ELR (cell line): ENCODE measurements around the gene COTL1.

Experiments used
- DNase-seq: peaks from one replicate; pipeline ENCODE4 v3.0.0-alpha.2; 2015; ENCODE audit warnings: low read depth

Gene COTL1, protein sequence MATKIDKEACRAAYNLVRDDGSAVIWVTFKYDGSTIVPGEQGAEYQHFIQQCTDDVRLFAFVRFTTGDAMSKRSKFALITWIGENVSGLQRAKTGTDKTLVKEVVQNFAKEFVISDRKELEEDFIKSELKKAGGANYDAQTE

GRCh38 chr16:84617791-84618580, at the start of gene COTL1:
COTL1 (minus strand) TSS chr16:84618078; CDS start chr16:84617914, 164 bp downstream.
- peak; percentile 99 for DNase-seq

DNA sequence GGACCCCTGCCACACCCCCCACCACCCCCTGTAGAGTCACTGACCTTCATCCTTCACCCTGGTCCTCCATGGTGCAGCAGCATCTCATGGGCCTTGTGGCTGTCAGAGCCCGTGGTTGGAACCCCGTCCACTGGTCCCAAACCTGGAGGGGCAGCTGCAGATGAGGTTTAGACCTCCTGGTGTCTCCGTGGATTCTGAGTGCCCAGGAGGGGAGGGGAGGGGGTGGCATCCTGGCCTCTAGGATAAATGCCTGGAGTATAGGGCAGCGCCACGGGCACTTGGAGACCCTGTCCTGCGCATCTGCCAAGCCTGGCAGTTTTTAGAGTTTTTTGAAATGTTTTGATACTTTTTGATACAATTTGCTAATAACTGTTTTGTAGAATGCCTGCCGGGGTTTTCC, 48.0 kb upstream of the COTL1 start:
- DNase-seq, result no peak

DNA sequence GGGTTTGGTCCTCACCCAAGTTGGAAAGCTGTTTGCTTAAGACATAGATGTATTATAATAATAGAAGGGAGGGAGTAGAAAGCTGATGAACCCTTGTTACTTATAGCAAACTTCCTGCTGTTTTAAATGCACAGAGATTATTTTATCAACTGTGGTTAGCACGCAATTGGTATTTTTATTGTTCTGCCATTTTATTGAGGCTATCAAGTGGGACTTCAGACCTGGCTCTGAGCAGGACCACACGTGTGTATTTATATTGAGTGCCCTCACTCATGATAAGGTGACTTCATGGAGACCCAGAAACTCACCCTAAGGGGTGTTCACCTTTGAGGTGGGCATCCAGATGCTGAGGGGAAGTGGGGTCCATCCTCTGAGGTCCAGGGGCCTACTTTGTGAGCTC, 47.5 kb upstream of the COTL1 start:
- DNase-seq, result no peak

GRCh38 chr16:84663433-84664101, 45.7 kb upstream of the COTL1 start:
- no peak for DNase-seq

GRCh38 chr16:84662471-84662870, 44.6 kb upstream of the COTL1 start:
- no peak for DNase-seq

DNA sequence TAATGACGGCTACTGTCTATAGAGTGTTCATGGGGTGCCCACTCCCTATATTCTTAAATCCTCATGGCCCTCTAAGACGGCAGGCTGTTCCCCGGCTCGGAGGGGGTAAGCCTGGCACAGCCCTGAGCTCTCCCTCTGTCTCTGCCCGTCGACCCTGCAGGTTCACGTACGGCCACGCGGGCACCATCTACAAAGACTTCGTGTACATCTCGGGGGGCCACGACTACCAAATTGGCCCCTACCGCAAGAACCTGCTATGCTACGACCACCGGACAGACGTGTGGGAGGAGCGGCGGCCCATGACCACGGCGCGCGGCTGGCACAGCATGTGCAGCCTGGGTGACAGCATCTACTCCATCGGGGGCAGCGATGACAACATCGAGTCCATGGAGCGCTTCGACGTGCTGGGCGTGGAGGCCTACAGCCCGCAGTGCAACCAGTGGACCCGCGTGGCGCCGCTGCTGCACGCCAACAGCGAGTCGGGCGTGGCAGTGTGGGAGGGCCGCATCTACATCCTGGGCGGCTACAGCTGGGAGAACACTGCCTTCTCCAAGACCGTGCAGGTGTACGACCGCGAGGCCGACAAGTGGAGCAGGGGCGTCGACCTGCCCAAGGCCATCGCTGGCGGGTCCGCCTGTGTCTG, 43.7 kb upstream of the COTL1 start:
- DNase-seq, result no peak

DNA sequence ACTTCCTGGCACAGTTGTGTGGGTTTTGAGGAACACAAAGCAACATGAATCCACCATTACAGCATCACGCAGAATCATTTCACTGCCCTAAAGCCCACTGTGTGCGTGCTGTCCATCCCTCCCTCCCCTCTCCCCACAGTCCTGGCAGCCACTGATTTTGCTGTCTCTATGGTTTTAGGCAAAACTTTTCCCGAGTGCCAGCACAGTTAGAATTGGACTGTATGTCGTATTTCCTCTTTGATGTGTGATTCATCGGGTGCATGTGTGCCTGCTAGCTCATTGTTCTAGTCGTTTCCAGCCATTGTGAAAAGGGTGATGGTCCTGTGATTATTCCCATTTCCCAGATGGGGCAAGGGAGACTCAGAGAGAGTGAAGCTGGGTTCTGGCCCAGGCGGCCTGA, 43.1 kb upstream of the COTL1 start:
- no peak for DNase-seq

DNA sequence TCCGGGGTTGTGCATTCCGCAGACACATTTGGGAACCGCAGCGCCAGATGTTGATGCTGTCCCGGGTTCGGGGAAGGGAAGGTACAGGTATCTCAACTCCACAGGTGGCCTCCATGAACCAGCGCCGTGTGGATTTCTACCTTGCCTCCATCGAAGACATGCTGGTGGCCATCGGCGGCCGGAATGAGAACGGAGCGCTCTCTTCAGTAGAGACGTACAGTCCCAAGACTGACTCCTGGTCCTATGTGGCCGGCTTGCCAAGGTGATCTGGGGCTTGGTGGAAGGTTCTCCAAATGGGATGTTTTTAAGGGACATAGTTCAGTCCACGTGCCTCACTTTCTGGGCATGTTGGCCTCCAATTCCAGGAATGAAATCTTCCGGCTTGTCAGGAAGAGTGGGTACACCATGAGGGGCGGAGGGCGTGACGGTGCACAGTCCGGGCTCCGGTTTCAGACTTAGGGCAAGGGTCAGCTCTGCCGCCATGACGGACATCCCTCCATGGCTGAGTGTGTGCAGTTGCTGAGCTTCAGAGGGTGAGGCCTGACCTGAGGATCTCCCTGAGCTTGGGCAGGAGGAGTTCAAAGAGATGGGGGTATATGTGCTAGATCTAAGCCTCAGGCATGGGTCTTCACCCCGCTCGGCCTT, 41.9 kb upstream of the COTL1 start:
- DNase-seq, result no peak

GRCh38 chr16:84658690-84659089, 40.8 kb upstream of the COTL1 start:
- no peak for DNase-seq

DNA sequence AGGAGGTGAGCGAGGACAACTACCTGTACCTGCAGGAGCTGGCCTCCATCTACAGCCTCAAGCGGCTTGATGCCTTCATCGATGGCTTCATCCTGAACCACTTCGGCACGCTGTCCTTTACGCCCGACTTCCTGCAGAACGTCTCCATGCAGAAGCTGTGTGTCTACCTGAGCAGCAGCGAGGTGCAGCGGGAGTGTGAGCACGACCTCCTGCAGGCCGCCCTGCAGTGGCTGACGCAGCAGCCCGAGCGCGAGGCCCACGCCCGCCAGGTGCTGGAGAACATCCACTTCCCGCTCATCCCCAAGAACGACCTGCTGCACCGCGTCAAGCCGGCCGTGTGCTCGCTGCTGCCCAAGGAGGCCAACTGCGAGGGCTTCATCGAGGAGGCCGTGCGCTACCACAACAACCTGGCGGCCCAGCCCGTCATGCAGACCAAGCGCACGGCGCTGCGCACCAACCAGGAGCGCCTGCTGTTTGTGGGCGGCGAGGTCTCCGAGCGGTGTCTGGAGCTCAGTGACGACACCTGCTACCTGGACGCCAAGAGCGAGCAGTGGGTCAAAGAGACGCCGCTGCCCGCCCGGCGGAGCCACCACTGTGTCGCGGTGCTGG, 39.5 kb upstream of the COTL1 start:
- DNase-seq, result no peak

DNA sequence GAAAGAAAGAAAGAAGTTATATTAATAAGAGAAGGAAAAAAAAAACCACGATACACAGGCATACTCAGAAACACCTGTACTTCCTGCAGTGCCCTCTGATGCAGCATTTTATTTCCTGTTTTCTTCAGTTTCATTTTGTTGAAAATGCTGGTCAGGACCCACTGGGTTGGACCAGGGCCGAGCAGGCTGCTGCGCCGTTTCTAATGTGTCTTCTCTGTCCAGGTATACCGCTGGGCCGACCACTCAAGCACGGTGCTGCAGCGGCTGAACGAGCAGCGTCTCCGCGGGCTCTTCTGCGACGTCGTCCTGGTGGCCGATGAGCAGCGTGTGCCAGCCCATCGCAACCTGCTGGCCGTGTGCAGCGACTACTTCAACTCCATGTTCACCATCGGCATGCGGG, 38.8 kb upstream of the COTL1 start:
- no peak for DNase-seq

DNA sequence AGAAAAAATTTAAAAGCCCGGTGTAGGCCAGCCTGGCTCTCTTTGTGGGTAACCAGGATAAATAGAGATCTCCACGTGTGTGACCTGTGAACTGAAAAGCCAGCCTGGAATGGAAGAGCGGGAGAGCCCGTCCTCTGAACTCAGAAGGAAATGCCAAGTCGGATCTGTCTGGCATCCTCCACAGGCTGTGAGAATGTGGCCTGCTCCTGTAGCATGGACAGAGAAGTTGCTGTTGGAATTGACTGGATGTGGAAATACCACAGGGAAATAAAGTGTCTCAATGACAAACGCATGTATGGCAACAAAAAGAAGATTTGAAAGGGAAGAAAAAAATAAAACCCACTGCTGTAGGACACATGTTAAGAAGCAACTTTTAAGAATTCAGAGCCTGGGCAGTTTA, 37.1 kb upstream of the COTL1 start:
- no peak for DNase-seq

DNA sequence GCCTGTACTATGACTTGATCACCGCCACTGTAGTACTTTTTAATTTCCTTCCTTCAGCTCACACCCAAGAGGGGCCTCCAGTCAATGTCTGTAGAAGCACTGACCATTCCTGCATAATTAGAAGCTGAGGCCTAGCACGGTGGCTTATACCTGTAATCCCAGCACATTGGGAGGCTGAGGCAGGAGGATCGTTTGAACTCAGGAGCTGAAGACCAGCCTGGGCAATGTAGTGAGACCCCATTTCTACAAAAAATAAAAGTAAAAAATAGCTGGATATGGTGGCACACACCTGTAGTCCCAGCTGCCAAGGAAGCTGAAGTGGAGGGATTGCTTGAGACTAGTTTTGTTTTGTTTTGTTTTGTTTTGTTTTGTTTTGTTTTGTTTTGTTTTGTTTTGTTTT, 36.4 kb upstream of the COTL1 start:
- no peak for DNase-seq

DNA sequence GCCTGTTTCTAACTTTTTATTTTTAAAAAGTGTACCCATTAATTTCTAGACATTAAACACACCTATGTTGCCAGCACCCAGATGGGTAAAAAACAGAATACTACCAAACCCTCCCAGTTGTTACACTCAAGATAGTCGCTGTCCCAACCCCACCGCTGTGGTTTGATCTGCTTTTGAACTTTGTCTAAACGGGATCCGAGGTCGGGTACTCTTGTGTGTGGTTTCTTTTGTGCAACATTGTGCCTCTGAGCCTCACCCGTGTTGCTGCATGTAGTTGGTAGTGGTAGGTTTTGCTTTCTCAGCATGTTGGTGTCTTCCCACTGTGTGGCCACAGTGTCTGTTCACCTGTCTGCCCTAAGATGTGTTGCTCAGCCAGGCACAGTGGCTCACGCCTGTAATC, 34.7 kb upstream of the COTL1 start:
- no peak for DNase-seq

- peak; percentile 79 for DNase-seq
Measured at GRCh38 chr16:84650062-84650991, 32.4 kb upstream of the COTL1 start.

- no peak for DNase-seq
Measured at GRCh38 chr16:84649511-84649861, 31.6 kb upstream of the COTL1 start.

- DNase-seq, result peak; percentile 31
Measured at GRCh38 chr16:84648595-84649510, 31.0 kb upstream of the COTL1 start.

DNA sequence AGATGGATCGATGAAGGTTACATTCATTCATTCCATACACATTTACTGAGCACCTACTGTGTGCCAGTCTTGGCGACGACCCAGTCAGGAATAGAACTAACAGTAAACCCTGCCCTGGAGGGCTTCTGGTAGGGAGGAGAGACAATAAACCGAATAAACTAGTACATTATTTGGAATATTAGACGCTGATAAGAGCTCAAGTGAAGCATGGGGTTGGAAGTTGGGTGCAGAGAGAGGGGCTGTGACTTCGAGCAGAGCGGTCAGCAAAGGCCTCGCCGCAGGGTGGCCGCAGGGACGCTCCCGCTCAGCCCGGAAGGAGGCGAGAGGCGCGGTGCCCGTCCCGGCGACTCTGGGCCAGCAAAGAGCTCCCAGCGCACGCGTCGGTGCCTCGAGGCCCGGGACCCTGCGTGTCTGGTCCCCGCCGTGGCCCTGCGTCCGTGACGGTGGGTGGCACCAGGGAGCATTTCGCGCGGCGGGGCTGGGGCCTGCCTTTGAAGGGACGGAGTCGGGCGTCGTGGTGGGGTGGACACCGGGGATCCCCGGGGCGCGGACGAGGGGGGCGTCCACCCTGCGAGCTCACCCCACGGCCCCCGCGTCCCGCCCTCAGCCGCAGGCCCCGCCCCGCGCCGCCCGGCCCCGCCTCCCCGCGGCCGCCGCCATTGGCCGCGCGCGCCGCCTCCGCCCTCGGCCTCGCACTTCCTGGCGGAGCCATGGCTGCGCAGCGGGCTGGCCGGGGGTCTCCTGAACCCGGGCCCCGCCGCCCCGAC, 30.1 kb upstream of the COTL1 start, which contains the start of gene KLHL36:
KLHL36 (plus strand) TSS at position 684 of the 767 bp plus-strand sequence. CDS start 2,357 bp downstream, outside the sequence.
- peak; percentile 58 for DNase-seq

- DNase-seq, result no peak
Measured at GRCh38 chr16:84643674-84644073, 25.8 kb upstream of the COTL1 start.
